ENCODE measurements around the gene HBE1. TPM values are rescaled to one million over a fixed set of nuclear protein-coding genes. Genes with fewer than 3 reads are reported as not detected.

The HBE1 gene
- total and polyA plus RNA-seq, 3 experiments from 2014 or later, result not detected

- H3K27me3 ChIP-seq (ENCODE audit: insufficient read depth, low read length, poor library complexity, severe bottlenecking), result no peaks in the 10 kb centered on the region
- H3K27ac Mint-ChIP-seq, result no peak overlapping the region
- peaks cover under 1 to 5% of the 10 kb centered on the region in 2 donors for H3K27me3 Mint-ChIP-seq
Measured at GRCh38 chr11:5288906-5289550, 19.3 kb upstream of the HBE1 start.

GRCh38 chr11:5288108-5288905, 18.6 kb upstream of the HBE1 start:
- peak overlapping the region; percentile 60 for H3K27ac ChIP-seq (ENCODE audit: low read depth, low read length)

More at GRCh38 chr11:5288906-5289550, 19.3 kb upstream of the HBE1 start:
- H3K36me3 ChIP-seq (ENCODE audit: insufficient read depth, low read length), result no peaks in the 10 kb centered on the region
- ChIA-PET POLR2A (no interaction called here), CTCF (no interaction called here)
- no peaks in the 10 kb centered on the region for H3K9me3 ChIP-seq (ENCODE audit: low read length)
- H3K27ac ChIP-seq (ENCODE audit: low read depth, low read length), result peak overlapping the region; percentile 38
- no peaks in the 10 kb centered on the region for H3K36me3 Mint-ChIP-seq
- H3K4me1 Mint-ChIP-seq, result no peaks in the 10 kb centered on the region
- no peak overlapping the region for H3K4me3 ChIP-seq (ENCODE audit: low read length)
- peaks cover 0 to 3% (median 0%) of the 10 kb centered on the region in 5 donors for H3K9me3 Mint-ChIP-seq
- H3K4me1 ChIP-seq (ENCODE audit: insufficient read depth, low read length), result no peaks in the 10 kb centered on the region
- DNase-seq, result no peak
- no peak overlapping the region for H3K4me3 Mint-ChIP-seq

GRCh38 chr11:5286901-5287300, 17.2 kb upstream of the HBE1 start:
- no peaks in the 10 kb centered on the region for H3K27me3 ChIP-seq (ENCODE audit: insufficient read depth, low read length, poor library complexity, severe bottlenecking)
- no peak for DNase-seq
- no peaks in the 10 kb centered on the region for H3K36me3 ChIP-seq (ENCODE audit: insufficient read depth, low read length)
- H3K36me3 Mint-ChIP-seq, result no peaks in the 10 kb centered on the region
- H3K9me3 ChIP-seq (ENCODE audit: low read length), result no peaks in the 10 kb centered on the region
- H3K27me3 Mint-ChIP-seq, result peaks cover 3 to 5% of the 10 kb centered on the region in 2 donors
- CTCF ChIA-PET, result no interaction called here
- POLR2A ChIA-PET, result no interaction called here
- H3K4me3 ChIP-seq (ENCODE audit: low read length), result no peak overlapping the region
- no peak overlapping the region for H3K27ac ChIP-seq (ENCODE audit: low read depth, low read length)
- H3K9me3 Mint-ChIP-seq, result peaks cover 0 to 3% (median 0%) of the 10 kb centered on the region in 5 donors
- H3K27ac Mint-ChIP-seq, result no peak overlapping the region
- no peaks in the 10 kb centered on the region for H3K4me1 Mint-ChIP-seq
- H3K4me3 Mint-ChIP-seq, result no peak overlapping the region
- no peaks in the 10 kb centered on the region for H3K4me1 ChIP-seq (ENCODE audit: insufficient read depth, low read length)

More at GRCh38 chr11:5288108-5288905, 18.6 kb upstream of the HBE1 start:
- Histone ChIP-seq H3K4me1 (ENCODE audit: insufficient read depth, low read length) (no peaks in the 10 kb centered on the region), H3K4me3 (ENCODE audit: low read length) (no peak overlapping the region), H3K36me3 (ENCODE audit: insufficient read depth, low read length) (no peaks in the 10 kb centered on the region), H3K27me3 (ENCODE audit: insufficient read depth, low read length, poor library complexity, severe bottlenecking) (no peaks in the 10 kb centered on the region), H3K9me3 (ENCODE audit: low read length) (no peaks in the 10 kb centered on the region)
- ChIA-PET POLR2A (no interaction called here), CTCF (no interaction called here)
- Mint-ChIP-seq H3K4me1 (no peaks in the 10 kb centered on the region), H3K27me3 (peaks cover 3 to 5% of the 10 kb centered on the region in 2 donors), H3K9me3 (peaks cover 0 to 3% (median 0%) of the 10 kb centered on the region in 5 donors), H3K27ac (no peak overlapping the region), H3K4me3 (no peak overlapping the region), H3K36me3 (no peaks in the 10 kb centered on the region)
- no peak for DNase-seq

DNA sequence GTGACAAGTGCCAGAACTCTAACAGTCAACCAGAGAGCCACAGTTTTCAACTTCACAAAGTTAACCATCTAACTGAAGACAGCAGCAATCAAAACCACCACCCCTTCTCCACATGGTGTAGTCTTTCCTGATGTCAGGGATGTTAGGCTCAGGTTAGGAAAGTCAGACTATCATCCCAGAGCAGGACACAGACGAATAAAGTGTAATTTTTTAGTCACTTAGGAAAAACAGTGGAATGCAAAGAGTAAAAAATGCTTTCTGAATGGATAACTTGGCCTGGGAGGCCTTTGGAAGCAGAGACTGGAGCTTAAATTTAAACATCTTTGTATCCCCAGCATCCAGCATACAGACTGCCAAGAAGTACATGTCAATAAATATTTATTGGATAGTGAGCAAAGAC, 16.6 kb upstream of the HBE1 start:
- Histone ChIP-seq H3K9me3 (ENCODE audit: low read length) (no peaks in the 10 kb centered on the region), H3K4me3 (ENCODE audit: low read length) (no peak overlapping the region), H3K4me1 (ENCODE audit: insufficient read depth, low read length) (no peaks in the 10 kb centered on the region), H3K27me3 (ENCODE audit: insufficient read depth, low read length, poor library complexity, severe bottlenecking) (no peaks in the 10 kb centered on the region), H3K36me3 (ENCODE audit: insufficient read depth, low read length) (no peaks in the 10 kb centered on the region), H3K27ac (ENCODE audit: low read depth, low read length) (no peak overlapping the region)
- no peaks in the 10 kb centered on the region for H3K4me1 Mint-ChIP-seq
- CTCF ChIA-PET, result no interaction called here
- H3K27ac Mint-ChIP-seq, result no peak overlapping the region
- no peak for DNase-seq
- H3K4me3 Mint-ChIP-seq, result no peak overlapping the region
- H3K27me3 Mint-ChIP-seq, result peaks cover 3 to 5% of the 10 kb centered on the region in 2 donors
- H3K9me3 Mint-ChIP-seq, result peaks cover 0 to 3% (median 0%) of the 10 kb centered on the region in 5 donors
- no peaks in the 10 kb centered on the region for H3K36me3 Mint-ChIP-seq
- POLR2A ChIA-PET, result no interaction called here

- Mint-ChIP-seq H3K4me1 (no peaks in the 10 kb centered on the region), H3K4me3 (no peak overlapping the region), H3K27ac (no peak overlapping the region), H3K27me3 (peaks cover 3 to 5% of the 10 kb centered on the region in 2 donors), H3K36me3 (no peaks in the 10 kb centered on the region), H3K9me3 (peaks cover 0 to 3% (median 0%) of the 10 kb centered on the region in 5 donors)
- DNase-seq, result no peak
- no peaks in the 10 kb centered on the region for H3K4me1 ChIP-seq (ENCODE audit: insufficient read depth, low read length)
- ChIA-PET POLR2A (no interaction called here), CTCF (no interaction called here)
- peak overlapping the region; percentile 7 for H3K27ac ChIP-seq (ENCODE audit: low read depth, low read length)
- H3K9me3 ChIP-seq (ENCODE audit: low read length), result no peaks in the 10 kb centered on the region
- no peak overlapping the region for H3K4me3 ChIP-seq (ENCODE audit: low read length)
- no peaks in the 10 kb centered on the region for H3K27me3 ChIP-seq (ENCODE audit: insufficient read depth, low read length, poor library complexity, severe bottlenecking)
- H3K36me3 ChIP-seq (ENCODE audit: insufficient read depth, low read length), result no peaks in the 10 kb centered on the region
Measured at GRCh38 chr11:5285703-5286340, 16.1 kb upstream of the HBE1 start.

DNA sequence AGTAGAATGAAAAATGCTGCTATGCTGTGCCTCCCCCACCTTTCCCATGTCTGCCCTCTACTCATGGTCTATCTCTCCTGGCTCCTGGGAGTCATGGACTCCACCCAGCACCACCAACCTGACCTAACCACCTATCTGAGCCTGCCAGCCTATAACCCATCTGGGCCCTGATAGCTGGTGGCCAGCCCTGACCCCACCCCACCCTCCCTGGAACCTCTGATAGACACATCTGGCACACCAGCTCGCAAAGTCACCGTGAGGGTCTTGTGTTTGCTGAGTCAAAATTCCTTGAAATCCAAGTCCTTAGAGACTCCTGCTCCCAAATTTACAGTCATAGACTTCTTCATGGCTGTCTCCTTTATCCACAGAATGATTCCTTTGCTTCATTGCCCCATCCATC, 14.9 kb upstream of the HBE1 start:
- no peak overlapping the region for H3K4me3 ChIP-seq (ENCODE audit: low read length)
- no peaks in the 10 kb centered on the region for H3K36me3 ChIP-seq (ENCODE audit: insufficient read depth, low read length)
- Mint-ChIP-seq H3K9me3 (peaks cover 0 to 3% (median 0%) of the 10 kb centered on the region in 5 donors), H3K4me3 (no peak overlapping the region), H3K36me3 (no peaks in the 10 kb centered on the region), H3K4me1 (no peaks in the 10 kb centered on the region), H3K27ac (no peak overlapping the region), H3K27me3 (peaks cover 3 to 5% of the 10 kb centered on the region in 2 donors)
- H3K27me3 ChIP-seq (ENCODE audit: insufficient read depth, low read length, poor library complexity, severe bottlenecking), result no peaks in the 10 kb centered on the region
- DNase-seq, result no peak
- peak overlapping the region; percentile 45 for H3K27ac ChIP-seq (ENCODE audit: low read depth, low read length)
- no peaks in the 10 kb centered on the region for H3K9me3 ChIP-seq (ENCODE audit: low read length)
- CTCF ChIA-PET, result no interaction called here
- POLR2A ChIA-PET, result no interaction called here
- H3K4me1 ChIP-seq (ENCODE audit: insufficient read depth, low read length), result no peaks in the 10 kb centered on the region

- Mint-ChIP-seq H3K36me3 (no peaks in the 10 kb centered on the region), H3K27ac (no peak overlapping the region), H3K9me3 (peaks cover 0 to 3% (median 0%) of the 10 kb centered on the region in 5 donors), H3K4me3 (no peak overlapping the region), H3K27me3 (peaks cover 3 to 5% of the 10 kb centered on the region in 2 donors), H3K4me1 (no peaks in the 10 kb centered on the region)
- Histone ChIP-seq H3K27ac (ENCODE audit: low read depth, low read length) (peak overlapping the region; percentile 45), H3K36me3 (ENCODE audit: insufficient read depth, low read length) (no peaks in the 10 kb centered on the region), H3K27me3 (ENCODE audit: insufficient read depth, low read length, poor library complexity, severe bottlenecking) (no peaks in the 10 kb centered on the region), H3K4me3 (ENCODE audit: low read length) (no peak overlapping the region), H3K4me1 (ENCODE audit: insufficient read depth, low read length) (no peaks in the 10 kb centered on the region), H3K9me3 (ENCODE audit: low read length) (no peaks in the 10 kb centered on the region)
- ChIA-PET POLR2A (no interaction called here), CTCF (no interaction called here)
- no peak for DNase-seq
Measured at GRCh38 chr11:5283882-5284281, 14.1 kb upstream of the HBE1 start.

DNA sequence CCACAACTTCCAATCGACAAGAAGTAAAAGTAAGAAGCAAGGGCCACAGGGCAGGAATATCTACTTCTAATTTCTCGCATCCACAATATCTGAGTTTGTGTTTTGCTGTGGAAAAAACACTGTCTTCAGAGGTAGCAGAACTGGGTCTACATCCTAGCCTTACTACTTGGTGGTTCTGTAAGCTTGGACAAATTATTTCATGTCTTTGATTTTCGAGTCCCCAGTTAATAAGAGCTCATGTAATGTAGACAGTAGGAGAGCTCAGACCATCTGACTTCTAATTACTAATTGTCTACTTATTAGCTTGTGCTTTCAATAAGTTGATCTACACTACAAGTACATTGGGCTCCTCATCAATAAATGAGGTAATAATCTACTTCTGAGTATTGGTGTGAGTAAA, 13.3 kb upstream of the HBE1 start:
- Histone ChIP-seq H3K4me1 (ENCODE audit: insufficient read depth, low read length) (no peaks in the 10 kb centered on the region), H3K27me3 (ENCODE audit: insufficient read depth, low read length, poor library complexity, severe bottlenecking) (no peaks in the 10 kb centered on the region), H3K27ac (ENCODE audit: low read depth, low read length) (no peak overlapping the region), H3K36me3 (ENCODE audit: insufficient read depth, low read length) (no peaks in the 10 kb centered on the region), H3K4me3 (ENCODE audit: low read length) (no peak overlapping the region), H3K9me3 (ENCODE audit: low read length) (no peaks in the 10 kb centered on the region)
- no peaks in the 10 kb centered on the region for H3K36me3 Mint-ChIP-seq
- H3K9me3 Mint-ChIP-seq, result peaks cover 0 to 3% (median 0%) of the 10 kb centered on the region in 5 donors
- POLR2A ChIA-PET, result no interaction called here
- H3K27ac Mint-ChIP-seq, result no peak overlapping the region
- H3K27me3 Mint-ChIP-seq, result peaks cover 3 to 5% of the 10 kb centered on the region in 2 donors
- H3K4me1 Mint-ChIP-seq, result no peaks in the 10 kb centered on the region
- no peak overlapping the region for H3K4me3 Mint-ChIP-seq
- no peak for DNase-seq
- CTCF ChIA-PET, result no interaction called here
